Measurements from ENCODE around the gene FRY. TPM values are rescaled to one million over a fixed set of nuclear protein-coding genes. Genes with fewer than 3 reads are reported as not detected.

Gene FRY
- total and polyA plus RNA-seq, 2 of the 13 experiments (the other 11 are each of a cell fraction or from before 2014, with no cell fraction given), result 8.2 to 13.1 TPM

DNA sequence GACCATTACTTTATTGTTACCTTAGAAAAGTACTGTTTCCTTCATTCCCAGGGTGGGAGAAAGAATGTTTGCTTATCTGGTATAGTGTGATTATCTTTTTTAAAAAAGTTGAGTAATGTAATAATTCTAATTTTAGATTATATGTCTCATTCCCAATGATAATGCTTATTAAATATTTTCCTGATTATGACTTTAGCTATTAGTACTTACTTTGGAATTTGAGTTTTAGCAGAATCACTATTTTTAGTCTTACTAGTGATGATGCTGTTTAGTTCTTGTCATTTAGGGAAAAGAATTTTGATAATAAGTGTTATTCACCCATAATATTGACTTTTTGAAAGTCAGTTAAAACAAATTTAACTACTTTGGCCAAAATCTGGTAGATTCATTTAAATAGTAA, 95.2 kb downstream of the FRY start:
- no peaks in the 10 kb centered on the region for H3K27me3 ChIP-seq (ENCODE audit: control insufficient read depth in 1 of 2, insufficient read depth in 2 of 2, low read length in 2 of 2)
- intact Hi-C loops (cut with micrococcal nuclease; ENCODE audit: unreplicated experiment), result no loop called here
- no peaks in the 10 kb centered on the region for H4K20me1 ChIP-seq (ENCODE audit: insufficient read depth, low read length)
- no peaks in the 10 kb centered on the region for H3K4me1 ChIP-seq (ENCODE audit: insufficient read depth, low read length)
- DNase-seq (ENCODE audit: low spot score) (no peak), ATAC-seq (no peak), FAIRE-seq (no peak)
- H3K4me2 ChIP-seq (ENCODE audit: low read depth, low read length), result no peak overlapping the region
- ChIA-PET CTCF (ENCODE audit: low intra/inter-chr PET ratio, low total read pairs) (no interaction called here), POLR2A (no interaction called here)
- peaks cover 12% of the 10 kb centered on the region for H3K9me3 ChIP-seq (ENCODE audit: low read length)
- H3K36me3 ChIP-seq (replicated peaks in 1 of 2; ENCODE audit: control insufficient read depth in 1 of 2, insufficient read depth in 2 of 2, low read length in 2 of 2), result peaks cover 6 to 7% of the 10 kb centered on the region in 2 experiments; a peak in 3 of 5 replicates
- no peak overlapping the region for H3K4me3 ChIP-seq (replicated peaks in 1 of 3; ENCODE audit: insufficient read depth in 1 of 3, low read depth in 2 of 3, low read length in 3 of 3)
- no peak overlapping the region for H3K9ac ChIP-seq (ENCODE audit: insufficient read depth, low read depth, low read length)
- no peak overlapping the region for H3K27ac ChIP-seq (ENCODE audit: extremely low read length, insufficient read depth, low read length)
- no peaks in the 10 kb centered on the region for H3K79me2 ChIP-seq (ENCODE audit: insufficient read depth, low read length)
- H2AFZ ChIP-seq (ENCODE audit: low read length), result no peak overlapping the region
- no TSS peak for BruUV-seq (replicated peaks)
- in situ Hi-C loops (cut with HindIII; ENCODE audit: extremely low pct_ligation_motif_present, low pct_unique_long_range_greater_than_20kb), result loop anchor here (25.0 kb wide), 1 partner anchor 89 kb away; the partner anchor contains the start of gene FRY
- TF ChIP-seq GATAD1 (CRISPR knock-in tag; IDR thresholded peaks at IDR 0.05), result no peak
- TF ChIP-seq, protein P1, sequence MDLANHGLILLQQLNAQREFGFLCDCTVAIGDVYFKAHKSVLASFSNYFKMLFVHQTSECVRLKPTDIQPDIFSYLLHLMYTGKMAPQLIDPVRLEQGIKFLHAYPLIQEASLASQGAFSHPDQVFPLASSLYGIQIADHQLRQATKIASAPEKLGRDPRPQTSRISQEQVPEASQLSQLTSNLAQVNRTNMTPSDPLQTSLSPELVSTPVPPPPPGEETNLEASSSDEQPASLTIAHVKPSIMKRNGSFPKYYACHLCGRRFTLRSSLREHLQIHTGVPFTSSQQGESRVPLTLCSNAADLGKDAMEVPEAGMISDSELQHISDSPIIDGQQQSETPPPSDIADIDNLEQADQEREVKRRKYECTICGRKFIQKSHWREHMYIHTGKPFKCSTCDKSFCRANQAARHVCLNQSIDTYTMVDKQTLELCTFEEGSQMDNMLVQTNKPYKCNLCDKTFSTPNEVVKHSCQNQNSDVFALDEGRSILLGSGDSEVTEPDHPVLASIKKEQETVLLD (CRISPR knock-in tag; IDR thresholded peaks at IDR 0.05; ENCODE audit: low read depth), result no peak
- no peak for TF ChIP-seq AGO1 (IDR thresholded peaks at IDR 0.05; ENCODE audit: low read depth, low read length, poor library complexity, severe bottlenecking)
- TF ChIP-seq ZNF17 (CRISPR knock-in tag; IDR thresholded peaks at IDR 0.05), result no peak
- no peak for TF ChIP-seq ZNF589 (CRISPR knock-in tag; conservative IDR thresholded peaks at IDR 0.05)
- TF ChIP-seq ZNF879 (CRISPR knock-in tag; IDR thresholded peaks at IDR 0.05), result no peak
- no peak for TF ChIP-seq ZBTB38 (CRISPR knock-in tag; IDR thresholded peaks at IDR 0.05)
- no peak for TF ChIP-seq RAD21 (CRISPR knock-in tag; IDR thresholded peaks at IDR 0.05)
- no peak for TF ChIP-seq HDAC6 (IDR thresholded peaks at IDR 0.05; ENCODE audit: low read depth, low read length)
- TF ChIP-seq KMT2A (CRISPR knock-in tag; IDR thresholded peaks at IDR 0.05), result no peak
- no peak for TF ChIP-seq ELK4 (CRISPR knock-in tag; IDR thresholded peaks at IDR 0.05; ENCODE audit: borderline replicate concordance)
- TF ChIP-seq MIER3 (CRISPR knock-in tag; IDR thresholded peaks at IDR 0.05; ENCODE audit: borderline replicate concordance), result no peak
- no peak for TF ChIP-seq ZFP36 (IDR thresholded peaks at IDR 0.05; ENCODE audit: borderline replicate concordance, low read depth, low read length, partially characterized antibody)
- no peak for TF ChIP-seq SMARCC2 (IDR thresholded peaks at IDR 0.05)
- no peak for TF ChIP-seq UBTF (CRISPR knock-in tag; IDR thresholded peaks at IDR 0.05)
- no peak for TF ChIP-seq ZNF552 (CRISPR knock-in tag; IDR thresholded peaks at IDR 0.05; ENCODE audit: borderline replicate concordance)
- TF ChIP-seq ZNF264 (CRISPR knock-in tag; IDR thresholded peaks at IDR 0.05), result no peak
- TF ChIP-seq ATM (IDR thresholded peaks at IDR 0.05; ENCODE audit: borderline replicate concordance), result no peak
- TF ChIP-seq KLF15 (CRISPR knock-in tag; IDR thresholded peaks at IDR 0.05; ENCODE audit: borderline replicate concordance), result no peak

Data from HepG2 (cell line).